Ramos (cell line): ENCODE measurements around the gene ATP13A5.

ENCODE experiments used
- in situ Hi-C: fragments of 300-500 bp; cut with MboI; formaldehyde crosslinking; loops from one replicate; pipeline ENCODE4 v1.14.3; 2022; ENCODE audit warnings: low sequenced_read_pairs; ENCODE audit not compliant: unreplicated experiment

The ATP13A5 gene

DNA sequence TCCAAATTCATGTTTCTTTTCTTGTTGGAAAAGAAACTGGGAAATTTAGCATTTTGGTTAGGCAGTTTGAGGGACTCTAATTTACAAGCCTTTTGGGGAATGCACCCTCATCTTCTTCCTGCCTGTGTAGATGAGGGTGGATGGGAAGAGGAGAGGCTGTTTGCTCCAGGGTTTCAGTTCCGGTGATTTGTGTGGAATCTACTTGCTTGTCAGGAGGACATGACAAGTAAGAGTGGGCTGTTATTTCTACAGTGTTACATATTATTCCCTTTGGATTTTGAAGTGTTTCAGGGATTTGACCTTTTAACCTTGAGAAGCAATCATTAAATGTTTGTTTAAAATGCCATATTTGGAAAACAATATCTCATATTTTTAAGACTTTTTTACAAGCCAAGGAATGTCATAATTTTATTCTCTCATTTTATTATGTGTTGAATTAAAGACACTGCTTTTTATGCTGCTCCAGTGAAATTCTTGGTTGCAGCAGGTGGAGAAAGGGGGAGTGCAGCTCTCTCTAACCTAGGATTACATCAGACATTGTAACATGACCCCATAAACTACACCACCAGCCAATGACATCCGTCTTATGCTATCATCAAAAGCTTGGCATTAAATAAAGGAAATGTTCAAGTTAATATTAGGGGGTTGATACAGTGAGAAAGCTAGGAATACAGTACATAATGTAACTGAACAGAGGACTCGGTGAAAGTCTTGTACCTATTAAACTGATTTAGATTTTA lies 107.3 kb downstream of the ATP13A5 start:
- in situ Hi-C loops: no loop called here

DNA sequence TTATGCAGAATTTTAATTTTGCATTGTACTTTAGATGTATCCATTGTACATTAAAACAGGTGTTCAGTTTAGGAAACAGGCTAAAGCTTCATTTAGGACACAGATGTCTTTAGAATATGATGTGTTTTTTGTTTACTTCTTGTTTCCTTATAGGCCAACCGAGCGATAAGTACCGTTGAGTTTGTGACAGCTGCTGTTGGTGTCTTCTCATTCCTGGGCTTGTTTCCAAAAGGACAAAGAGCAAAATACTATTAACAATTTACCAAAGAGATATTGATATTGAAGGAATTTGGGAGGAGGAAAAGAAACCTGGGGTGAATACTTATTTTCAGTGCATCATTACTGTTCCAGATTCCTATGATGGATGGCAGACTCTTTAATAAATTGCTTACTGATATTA lies 108.1 kb downstream of the ATP13A5 start:
- in situ Hi-C loops: no loop called here

DNA sequence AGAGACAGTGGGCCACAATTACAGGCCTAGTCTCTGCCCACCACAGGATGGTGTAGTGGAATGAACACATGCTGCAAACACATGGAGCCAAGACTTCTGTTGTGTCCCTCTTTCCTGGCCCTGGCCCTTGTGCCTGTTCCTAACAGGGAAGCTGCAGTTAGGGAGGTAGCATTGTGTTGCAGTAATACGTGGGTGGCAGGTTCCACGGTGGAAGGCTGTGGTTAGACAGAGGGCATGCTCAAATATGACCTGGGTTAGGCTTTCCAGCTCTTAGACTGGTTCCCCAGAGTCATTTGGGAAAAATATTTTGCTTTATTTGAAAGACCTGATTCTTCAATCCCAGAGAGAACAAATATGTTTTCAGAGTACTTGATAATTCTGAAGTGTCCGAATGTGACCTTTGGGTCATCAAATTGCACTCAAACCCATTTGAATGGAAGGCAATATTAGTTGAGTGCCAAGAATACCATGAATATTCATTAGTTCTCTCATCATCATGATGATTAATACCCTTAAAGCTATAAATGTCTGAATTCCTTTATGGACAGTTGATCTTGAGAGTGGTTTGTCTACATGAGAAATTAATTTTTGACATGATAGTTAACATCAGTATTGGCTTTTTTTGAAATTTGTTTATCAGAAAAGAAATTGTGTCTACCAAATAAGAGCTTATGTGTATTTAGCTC lies 109.1 kb downstream of the ATP13A5 start:
- in situ Hi-C loops: no loop called here

- in situ Hi-C loops: no loop called here
Observed at GRCh38 chr3:193262707-193263106, 115.8 kb downstream of the ATP13A5 start.

DNA sequence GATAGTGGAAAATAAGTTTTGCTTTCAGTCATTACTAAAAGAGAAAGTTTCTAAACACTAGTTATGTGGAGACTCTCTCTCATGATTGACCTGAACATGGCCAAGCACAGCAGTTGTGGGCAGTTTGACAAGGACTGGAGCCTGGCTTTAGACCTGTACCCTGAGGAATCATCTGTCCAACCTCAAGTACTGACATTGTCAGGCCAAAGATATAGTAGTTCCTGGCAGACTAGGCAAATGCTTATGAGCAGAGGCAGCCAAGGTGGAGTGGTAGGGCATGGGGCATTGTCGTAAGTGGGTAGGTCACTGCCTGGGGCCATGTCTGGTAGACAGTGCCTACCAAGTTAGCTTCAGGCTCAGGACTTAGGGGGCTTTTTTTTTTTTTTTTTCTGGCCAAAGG lies 116.6 kb downstream of the ATP13A5 start:
- in situ Hi-C loops: no loop called here

GRCh38 chr3:193253986-193254660 lies 124.4 kb downstream of the ATP13A5 start:
- in situ Hi-C loops: no loop called here

DNA sequence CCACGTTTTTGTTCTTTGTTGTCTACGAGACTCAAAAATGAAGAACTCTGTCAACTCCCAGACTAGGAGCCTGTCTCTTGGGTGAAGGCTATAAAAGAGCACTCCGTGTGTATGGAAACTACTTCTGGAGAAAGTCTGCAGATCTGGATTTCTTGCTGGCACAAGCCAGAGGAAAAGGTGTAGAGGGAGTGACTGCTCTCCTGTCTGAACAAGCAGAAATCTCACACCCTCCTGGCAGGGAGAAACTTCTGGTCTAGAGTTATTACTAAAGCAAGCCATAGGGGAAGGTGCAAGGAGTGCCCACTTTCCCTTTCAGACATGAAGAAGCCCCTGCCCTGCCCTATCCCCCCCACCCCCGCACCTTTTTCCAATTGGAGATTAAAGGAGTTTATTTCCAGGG lies 128.1 kb downstream of the ATP13A5 start:
- in situ Hi-C loops: no loop called here

GRCh38 chr3:193248848-193249468 lies 129.6 kb downstream of the ATP13A5 start:
- in situ Hi-C loops: no loop called here

- in situ Hi-C loops: no loop called here
Observed at GRCh38 chr3:193243571-193243970, 135.0 kb downstream of the ATP13A5 start.

DNA sequence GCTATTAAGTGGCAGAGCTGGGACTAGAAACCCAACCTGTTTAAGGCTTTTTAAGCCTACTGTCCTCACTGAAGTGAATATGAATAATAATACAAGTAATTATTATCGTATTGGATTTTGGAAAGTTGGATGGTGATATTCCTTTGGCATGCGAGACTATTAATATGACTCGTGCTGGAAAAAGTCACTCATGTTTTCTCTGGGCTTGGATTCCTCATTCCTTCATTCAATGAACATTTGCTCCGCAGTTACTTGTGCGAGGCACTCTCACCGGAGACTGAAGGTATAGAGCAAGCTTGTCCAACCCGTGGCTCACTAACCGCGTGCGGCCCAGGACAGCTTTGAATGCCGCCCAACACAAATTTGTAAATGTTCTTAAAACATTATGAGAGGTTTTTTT lies 136.8 kb downstream of the ATP13A5 start:
- in situ Hi-C loops: no loop called here

GRCh38 chr3:193240850-193241706 lies 137.5 kb downstream of the ATP13A5 start, which contains the start of gene PLAAT1:
TSS of gene PLAAT1 (plus strand) at chr3:193241222. CDS start at chr3:193255651, 14,429 bp downstream.
- in situ Hi-C loops: no loop called here

DNA sequence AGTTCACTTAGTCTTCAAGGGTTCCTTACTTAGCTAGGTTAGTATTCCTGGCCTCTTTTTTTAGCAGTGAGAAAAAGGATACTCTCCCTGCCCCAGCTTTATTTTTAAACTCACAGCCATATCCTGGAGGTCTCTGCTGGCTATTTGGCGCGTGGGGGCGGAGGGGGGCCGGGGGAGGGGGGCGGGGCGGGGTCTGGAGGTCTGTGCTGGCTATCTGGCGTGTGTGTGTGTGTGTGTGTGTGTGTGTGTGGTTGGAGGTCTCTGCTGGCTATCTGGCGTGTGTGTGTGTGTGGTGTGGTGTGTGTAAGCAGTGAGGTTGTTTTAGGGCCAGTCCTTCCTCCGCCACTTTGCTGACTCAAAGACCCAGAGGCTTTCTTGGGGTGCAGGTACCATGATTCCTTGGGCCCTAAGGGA lies 138.1 kb downstream of the ATP13A5 start:
- in situ Hi-C loops: no loop called here

DNA sequence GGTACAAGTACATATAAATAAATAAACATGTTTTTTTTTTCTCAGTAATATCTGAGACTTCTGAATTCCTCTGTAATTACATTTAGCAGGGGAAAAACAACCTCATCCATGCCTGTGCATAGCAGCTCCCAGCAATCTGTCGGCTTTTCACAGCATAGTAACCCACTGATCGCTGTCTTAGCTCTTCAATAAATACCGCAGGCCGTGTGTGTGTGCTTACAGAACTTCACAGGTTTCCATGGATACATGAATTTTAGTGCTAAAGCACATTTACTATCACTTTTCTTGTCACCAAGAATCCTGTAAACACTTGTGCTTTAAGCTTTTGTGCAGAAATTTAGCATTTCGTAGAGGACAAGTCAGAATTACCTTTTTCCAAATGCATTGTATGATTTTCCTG lies 141.5 kb downstream of the ATP13A5 start:
- in situ Hi-C loops: no loop called here

DNA sequence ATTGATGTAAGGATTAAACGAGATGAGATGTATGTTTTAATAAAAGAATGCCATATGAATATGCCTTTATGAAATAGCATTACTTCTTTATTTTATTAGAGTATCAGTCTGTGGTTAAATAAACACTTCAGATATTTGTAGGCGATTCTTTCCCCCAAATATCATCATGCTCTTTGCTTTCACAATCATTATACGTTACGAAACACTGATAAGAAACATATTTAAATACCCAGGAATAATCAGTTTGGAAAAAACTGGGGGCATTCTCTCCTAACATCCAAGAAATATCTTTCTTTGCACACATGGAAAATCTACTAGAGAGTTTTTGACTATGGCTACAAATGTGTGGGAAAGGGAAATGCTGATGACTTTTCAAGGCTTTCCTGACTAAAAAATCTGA lies 142.0 kb downstream of the ATP13A5 start:
- in situ Hi-C loops: no loop called here

GRCh38 chr3:193231201-193231600 lies 147.4 kb downstream of the ATP13A5 start:
- in situ Hi-C loops: no loop called here

- in situ Hi-C loops: no loop called here
Observed at GRCh38 chr3:193230610-193231009, 147.9 kb downstream of the ATP13A5 start.

GRCh38 chr3:193229851-193230420 lies 148.6 kb downstream of the ATP13A5 start:
- in situ Hi-C loops: no loop called here

DNA sequence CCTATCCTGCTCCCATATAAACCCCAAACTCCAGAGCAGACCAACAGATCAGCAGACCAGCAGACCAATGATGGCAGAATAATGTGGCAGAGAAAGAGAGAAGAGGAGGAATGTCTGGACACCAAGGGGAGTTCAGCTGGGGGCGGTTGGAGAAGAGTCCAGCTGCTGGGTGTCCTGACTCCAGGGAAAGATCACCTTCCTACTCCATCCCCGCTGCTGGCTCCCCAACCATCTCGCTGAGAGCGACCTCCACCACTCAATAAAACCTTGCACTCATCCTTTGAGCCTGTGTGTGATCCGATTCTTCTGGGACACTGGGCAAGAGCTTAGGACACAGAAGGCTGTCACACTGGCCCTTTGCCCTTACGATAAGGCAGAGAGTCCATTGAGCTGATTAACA lies 150.3 kb downstream of the ATP13A5 start:
- in situ Hi-C loops: no loop called here

- in situ Hi-C loops: no loop called here
Observed at GRCh38 chr3:193225302-193226125, 153.0 kb downstream of the ATP13A5 start.
